Keratinocyte (primary cell): ENCODE measurements around the gene VIPR1.

ENCODE experiments used
- CTCF ChIP-seq, 3 experiments: IDR thresholded peaks in 1 of 3; conservative IDR thresholded peaks in 1 of 3; optimal IDR thresholded peaks in 1 of 3; 2 replicates in 2 of 3; 3 replicates in 1 of 3; pipeline versions ENCODE3 to v1.5.1; 2011; ENCODE audit warnings: low read length in 3 of 3, mild to moderate bottlenecking in 3 of 3, moderate library complexity in 2 of 3, control low read depth in 1 of 3, inconsistent platforms in 1 of 3; ENCODE audit not compliant: insufficient read depth in 2 of 3; ENCODE audit errors: extremely low read depth in 1 of 3
- EZH2 ChIP-seq: IDR thresholded peaks from one replicate; pipeline ENCODE4 v1.6.1; 2012; ENCODE audit warnings: inconsistent platforms, mild to moderate bottlenecking, low read length, moderate library complexity

DNA sequence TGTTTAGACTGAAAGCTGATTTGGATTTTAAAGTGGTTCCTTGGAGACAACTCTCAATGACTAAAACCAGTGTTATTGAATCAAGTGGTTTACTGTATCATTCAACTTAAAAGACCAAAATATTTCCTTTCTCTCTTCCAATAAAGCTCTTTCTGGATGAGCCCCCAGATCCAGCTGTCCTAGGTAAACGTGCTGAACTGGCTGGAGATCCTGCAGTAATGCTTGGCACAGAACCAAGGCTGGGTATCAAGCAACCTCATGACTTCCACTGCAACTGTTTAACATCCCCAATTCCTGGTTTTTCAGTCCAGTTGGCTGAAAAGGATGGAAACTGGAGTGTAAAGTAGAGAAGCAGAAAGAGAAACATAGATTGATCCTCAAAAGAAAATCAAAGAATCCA, 50.4 kb downstream of the VIPR1 start:
- TF ChIP-seq CTCF (optimal IDR thresholded peaks at IDR 0.05 in 1 of 3, IDR thresholded peaks at IDR 0.05 in 1 of 3, conservative IDR thresholded peaks at IDR 0.05 in 1 of 3; ENCODE audit: extremely low read depth in 1 of 3, insufficient read depth in 2 of 3, low read length in 3 of 3) (no peak), EZH2 (no peak)
